ENCODE results near the gene WDR1.

DNA sequence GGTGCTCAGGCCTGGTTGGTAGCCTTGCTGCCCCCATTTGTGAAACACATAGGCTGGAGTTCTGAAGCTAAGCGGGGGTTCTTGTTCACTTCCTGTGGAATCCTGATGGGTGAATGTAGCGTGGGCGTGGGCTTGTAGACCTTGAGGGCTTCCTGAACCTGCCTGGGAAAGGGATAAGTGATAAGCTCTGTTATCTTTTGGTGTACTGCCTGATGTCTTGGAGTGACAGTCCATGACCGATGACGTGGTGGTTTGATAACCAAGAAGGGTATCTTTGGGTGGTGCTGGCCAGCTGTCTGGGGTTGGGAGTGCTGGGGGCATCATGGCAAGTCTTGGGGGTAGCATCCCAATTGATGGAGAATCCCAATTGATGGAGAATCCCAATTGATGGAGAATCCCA, 17.5 kb upstream of the WDR1 start:
- TF ChIP-seq, protein P1, sequence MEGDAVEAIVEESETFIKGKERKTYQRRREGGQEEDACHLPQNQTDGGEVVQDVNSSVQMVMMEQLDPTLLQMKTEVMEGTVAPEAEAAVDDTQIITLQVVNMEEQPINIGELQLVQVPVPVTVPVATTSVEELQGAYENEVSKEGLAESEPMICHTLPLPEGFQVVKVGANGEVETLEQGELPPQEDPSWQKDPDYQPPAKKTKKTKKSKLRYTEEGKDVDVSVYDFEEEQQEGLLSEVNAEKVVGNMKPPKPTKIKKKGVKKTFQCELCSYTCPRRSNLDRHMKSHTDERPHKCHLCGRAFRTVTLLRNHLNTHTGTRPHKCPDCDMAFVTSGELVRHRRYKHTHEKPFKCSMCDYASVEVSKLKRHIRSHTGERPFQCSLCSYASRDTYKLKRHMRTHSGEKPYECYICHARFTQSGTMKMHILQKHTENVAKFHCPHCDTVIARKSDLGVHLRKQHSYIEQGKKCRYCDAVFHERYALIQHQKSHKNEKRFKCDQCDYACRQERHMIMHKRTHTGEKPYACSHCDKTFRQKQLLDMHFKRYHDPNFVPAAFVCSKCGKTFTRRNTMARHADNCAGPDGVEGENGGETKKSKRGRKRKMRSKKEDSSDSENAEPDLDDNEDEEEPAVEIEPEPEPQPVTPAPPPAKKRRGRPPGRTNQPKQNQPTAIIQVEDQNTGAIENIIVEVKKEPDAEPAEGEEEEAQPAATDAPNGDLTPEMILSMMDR (IDR thresholded peaks at IDR 0.05; ENCODE audit: low read depth, low read length) = no peak
- no peak for TF ChIP-seq EZH2phosphoT487 (IDR thresholded peaks at IDR 0.05; ENCODE audit: low read depth)
